ENCODE data around the gene CLCN3. TPM values are rescaled to one million over a fixed set of nuclear protein-coding genes. Genes with fewer than 3 reads are reported as not detected.

The CLCN3 gene
- total and polyA plus RNA-seq, 2 of the 13 experiments (the other 11 are each of a cell fraction or from before 2014, with no cell fraction given), result 13.6 to 23.7 TPM

DNA sequence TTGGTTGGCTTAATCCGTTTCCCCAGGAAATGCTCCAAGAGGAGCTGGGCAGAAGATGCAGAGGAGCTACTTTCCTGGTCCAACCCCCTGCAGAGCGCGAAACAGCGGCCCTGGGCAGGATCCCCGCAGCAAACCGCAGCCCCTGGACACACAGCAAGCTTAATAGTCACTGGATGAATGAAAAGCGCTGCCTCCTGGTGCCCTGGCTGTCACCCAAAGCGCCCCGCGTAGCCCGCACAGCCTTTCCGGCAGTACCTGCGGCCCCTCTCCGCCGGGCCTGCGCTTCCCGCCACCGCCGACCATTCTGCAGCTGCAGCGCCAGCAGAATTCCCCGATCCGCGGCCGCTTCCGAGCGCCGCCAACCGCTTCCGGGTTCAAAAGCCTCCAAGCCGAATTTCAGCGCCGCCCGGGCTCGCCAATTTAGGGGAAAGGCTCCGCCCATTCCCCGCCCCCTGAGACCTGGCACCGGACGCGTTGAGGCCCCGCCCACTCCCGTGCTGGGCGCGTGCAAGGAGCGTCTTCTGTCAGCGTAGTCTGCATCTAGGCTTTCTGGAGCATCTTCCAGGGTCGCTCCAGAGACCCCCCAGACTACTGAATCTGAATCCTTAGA, 137.3 kb downstream of the CLCN3 start, which contains the start of gene HPF1 (continued):
- TF ChIP-seq, protein P1, sequence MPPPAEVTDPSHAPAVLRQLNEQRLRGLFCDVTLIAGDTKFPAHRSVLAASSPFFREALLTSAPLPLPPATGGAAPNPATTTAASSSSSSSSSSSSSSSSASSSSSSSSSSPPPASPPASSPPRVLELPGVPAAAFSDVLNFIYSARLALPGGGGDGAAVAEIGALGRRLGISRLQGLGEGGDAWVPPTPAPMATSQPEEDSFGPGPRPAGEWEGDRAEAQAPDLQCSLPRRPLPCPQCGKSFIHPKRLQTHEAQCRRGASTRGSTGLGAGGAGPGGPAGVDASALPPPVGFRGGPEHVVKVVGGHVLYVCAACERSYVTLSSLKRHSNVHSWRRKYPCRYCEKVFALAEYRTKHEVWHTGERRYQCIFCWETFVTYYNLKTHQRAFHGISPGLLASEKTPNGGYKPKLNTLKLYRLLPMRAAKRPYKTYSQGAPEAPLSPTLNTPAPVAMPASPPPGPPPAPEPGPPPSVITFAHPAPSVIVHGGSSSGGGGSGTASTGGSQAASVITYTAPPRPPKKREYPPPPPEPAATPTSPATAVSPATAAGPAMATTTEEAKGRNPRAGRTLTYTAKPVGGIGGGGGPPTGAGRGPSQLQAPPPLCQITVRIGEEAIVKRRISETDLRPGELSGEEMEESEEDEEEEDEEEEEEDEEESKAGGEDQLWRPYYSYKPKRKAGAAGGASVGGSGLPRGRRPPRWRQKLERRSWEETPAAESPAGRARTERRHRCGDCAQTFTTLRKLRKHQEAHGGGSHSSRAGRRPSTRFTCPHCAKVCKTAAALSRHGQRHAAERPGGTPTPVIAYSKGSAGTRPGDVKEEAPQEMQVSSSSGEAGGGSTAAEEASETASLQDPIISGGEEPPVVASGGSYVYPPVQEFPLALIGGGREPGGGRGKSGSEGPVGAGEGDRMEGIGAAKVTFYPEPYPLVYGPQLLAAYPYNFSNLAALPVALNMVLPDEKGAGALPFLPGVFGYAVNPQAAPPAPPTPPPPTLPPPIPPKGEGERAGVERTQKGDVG (CRISPR knock-in tag; IDR thresholded peaks at IDR 0.05; ENCODE audit: borderline replicate concordance), result peak; percentile 22; the same call in 1 of the 2 replicates
- TF ChIP-seq ZNF883 (CRISPR knock-in tag; IDR thresholded peaks at IDR 0.05; ENCODE audit: not compliant biosample characterization) (no peak), ZNF570 (CRISPR knock-in tag; IDR thresholded peaks at IDR 0.05; ENCODE audit: borderline replicate concordance) (no peak), MYC (CRISPR knock-in tag; IDR thresholded peaks at IDR 0.05; ENCODE audit: borderline replicate concordance) (peak; percentile 48; the same call in 1 of the 2 replicates), GATAD1 (CRISPR knock-in tag; IDR thresholded peaks at IDR 0.05) (peak; percentile 72), ZBTB42 (CRISPR knock-in tag; IDR thresholded peaks at IDR 0.05) (no peak), JUN (CRISPR knock-in tag; IDR thresholded peaks at IDR 0.05) (no peak), HDAC2 (CRISPR knock-in tag; IDR thresholded peaks at IDR 0.05) (peak; percentile 63; the same call in 1 of the 2 replicates), THAP11 (CRISPR knock-in tag; IDR thresholded peaks at IDR 0.05) (peak; percentile 81), ZNF335 (CRISPR knock-in tag; IDR thresholded peaks at IDR 0.05) (no peak), ZNF136 (CRISPR knock-in tag; IDR thresholded peaks at IDR 0.05; ENCODE audit: low read depth) (no peak), ZNF629 (CRISPR knock-in tag; conservative IDR thresholded peaks at IDR 0.05) (0 out of 2 replicates have a peak, but pooled peaks have one; percentile 5), ZKSCAN8 (CRISPR knock-in tag; IDR thresholded peaks at IDR 0.05; ENCODE audit: borderline replicate concordance) (no peak), ZBTB21 (CRISPR knock-in tag; IDR thresholded peaks at IDR 0.05) (no peak), ISL2 (CRISPR knock-in tag; IDR thresholded peaks at IDR 0.05) (peak; percentile 37; the same call in 1 of the 2 replicates), KDM2A (CRISPR knock-in tag; IDR thresholded peaks at IDR 0.05; ENCODE audit: borderline replicate concordance, low read depth) (peak; percentile 95), FOXA3 (CRISPR knock-in tag; IDR thresholded peaks at IDR 0.05) (0 out of 2 replicates have a peak, but pooled peaks have one; percentile 26), REPIN1 (CRISPR knock-in tag; IDR thresholded peaks at IDR 0.05; ENCODE audit: borderline replicate concordance, low read depth) (peak; percentile 66; the same call in 1 of the 2 replicates), SPEN (CRISPR knock-in tag; IDR thresholded peaks at IDR 0.05; ENCODE audit: low read depth) (peak; percentile 64), KMT2A (CRISPR knock-in tag; IDR thresholded peaks at IDR 0.05) (peak; percentile 91)
- TF ChIP-seq, protein P2, sequence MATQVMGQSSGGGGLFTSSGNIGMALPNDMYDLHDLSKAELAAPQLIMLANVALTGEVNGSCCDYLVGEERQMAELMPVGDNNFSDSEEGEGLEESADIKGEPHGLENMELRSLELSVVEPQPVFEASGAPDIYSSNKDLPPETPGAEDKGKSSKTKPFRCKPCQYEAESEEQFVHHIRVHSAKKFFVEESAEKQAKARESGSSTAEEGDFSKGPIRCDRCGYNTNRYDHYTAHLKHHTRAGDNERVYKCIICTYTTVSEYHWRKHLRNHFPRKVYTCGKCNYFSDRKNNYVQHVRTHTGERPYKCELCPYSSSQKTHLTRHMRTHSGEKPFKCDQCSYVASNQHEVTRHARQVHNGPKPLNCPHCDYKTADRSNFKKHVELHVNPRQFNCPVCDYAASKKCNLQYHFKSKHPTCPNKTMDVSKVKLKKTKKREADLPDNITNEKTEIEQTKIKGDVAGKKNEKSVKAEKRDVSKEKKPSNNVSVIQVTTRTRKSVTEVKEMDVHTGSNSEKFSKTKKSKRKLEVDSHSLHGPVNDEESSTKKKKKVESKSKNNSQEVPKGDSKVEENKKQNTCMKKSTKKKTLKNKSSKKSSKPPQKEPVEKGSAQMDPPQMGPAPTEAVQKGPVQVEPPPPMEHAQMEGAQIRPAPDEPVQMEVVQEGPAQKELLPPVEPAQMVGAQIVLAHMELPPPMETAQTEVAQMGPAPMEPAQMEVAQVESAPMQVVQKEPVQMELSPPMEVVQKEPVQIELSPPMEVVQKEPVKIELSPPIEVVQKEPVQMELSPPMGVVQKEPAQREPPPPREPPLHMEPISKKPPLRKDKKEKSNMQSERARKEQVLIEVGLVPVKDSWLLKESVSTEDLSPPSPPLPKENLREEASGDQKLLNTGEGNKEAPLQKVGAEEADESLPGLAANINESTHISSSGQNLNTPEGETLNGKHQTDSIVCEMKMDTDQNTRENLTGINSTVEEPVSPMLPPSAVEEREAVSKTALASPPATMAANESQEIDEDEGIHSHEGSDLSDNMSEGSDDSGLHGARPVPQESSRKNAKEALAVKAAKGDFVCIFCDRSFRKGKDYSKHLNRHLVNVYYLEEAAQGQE (IDR thresholded peaks at IDR 0.05; ENCODE audit: borderline replicate concordance in 1 of 2, low read depth in 1 of 2, low read length in 2 of 2), result peak in 1 of 2 experiments; percentile 32; a peak in 1 of 4 replicates
- TF ChIP-seq, protein P3, sequence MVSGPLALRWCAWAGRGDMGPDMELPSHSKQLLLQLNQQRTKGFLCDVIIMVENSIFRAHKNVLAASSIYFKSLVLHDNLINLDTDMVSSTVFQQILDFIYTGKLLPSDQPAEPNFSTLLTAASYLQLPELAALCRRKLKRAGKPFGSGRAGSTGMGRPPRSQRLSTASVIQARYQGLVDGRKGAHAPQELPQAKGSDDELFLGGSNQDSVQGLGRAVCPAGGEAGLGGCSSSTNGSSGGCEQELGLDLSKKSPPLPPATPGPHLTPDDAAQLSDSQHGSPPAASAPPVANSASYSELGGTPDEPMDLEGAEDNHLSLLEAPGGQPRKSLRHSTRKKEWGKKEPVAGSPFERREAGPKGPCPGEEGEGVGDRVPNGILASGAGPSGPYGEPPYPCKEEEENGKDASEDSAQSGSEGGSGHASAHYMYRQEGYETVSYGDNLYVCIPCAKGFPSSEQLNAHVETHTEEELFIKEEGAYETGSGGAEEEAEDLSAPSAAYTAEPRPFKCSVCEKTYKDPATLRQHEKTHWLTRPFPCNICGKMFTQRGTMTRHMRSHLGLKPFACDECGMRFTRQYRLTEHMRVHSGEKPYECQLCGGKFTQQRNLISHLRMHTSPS (CRISPR knock-in tag; IDR thresholded peaks at IDR 0.05; ENCODE audit: low read depth), result no peak

All from HepG2 (cell line).